Suprapubic skin (tissue), 4 donors: ENCODE results near the gene PARP4. TPM values are rescaled to one million over a fixed set of nuclear protein-coding genes. Genes with fewer than 3 reads are reported as not detected.

ENCODE experiments used
- DNase-seq, 2 donors: peaks; one replicate each; pipeline ENCODE4 v3.0.0-alpha.2; 2019; ENCODE audit warnings: low spot score in 2 of 2
- H3K27ac ChIP-seq: fragments of 200-600 bp; sonication (generic); one replicate; pipeline ENCODE4 v1.5.1; 2019
- H3K27me3 ChIP-seq: fragments of 200-600 bp; sonication (generic); one replicate; pipeline ENCODE4 v1.5.1; 2019
- H3K36me3 ChIP-seq: fragments of 200-600 bp; sonication (generic); one replicate; pipeline ENCODE4 v1.5.1; 2019
- H3K4me1 ChIP-seq: fragments of 200-600 bp; sonication (generic); one replicate; pipeline ENCODE4 v1.5.1; 2019
- H3K4me3 ChIP-seq: fragments of 200-600 bp; sonication (generic); one replicate; pipeline ENCODE4 v1.5.1; 2019; ENCODE audit warnings: mild to moderate bottlenecking
- H3K9me3 ChIP-seq: fragments of 200-600 bp; sonication (generic); one replicate; pipeline ENCODE4 v1.5.1; 2019
- CTCF ChIP-seq, 2 donors: fragments of 200-600 bp in 1 of 2; fragments of 450-650 bp in 1 of 2; sonication (generic) in 1 of 2; IDR thresholded peaks; one replicate each; pipeline ENCODE4 v1.5.1; 2016 to 2019; ENCODE audit warnings: antibody characterized with exemption in 2 of 2, mild to moderate bottlenecking in 1 of 2, moderate library complexity in 1 of 2
- EP300 ChIP-seq: sonication (generic); formaldehyde crosslinking; IDR thresholded peaks from one replicate; pipeline ENCODE4 v1.6.1; 2017; ENCODE audit warnings: antibody characterized with exemption
- POLR2A ChIP-seq, 2 donors: fragments of 450-650 bp; IDR thresholded peaks; one replicate each; pipeline ENCODE4 v1.6.1; 2017; ENCODE audit warnings: antibody characterized with exemption in 2 of 2, mild to moderate bottlenecking in 2 of 2, moderate library complexity in 2 of 2
- POLR2AphosphoS5 ChIP-seq, 3 donors: sonication (generic); formaldehyde crosslinking; IDR thresholded peaks; one replicate each; pipeline ENCODE4 v1.6.1; 2017; ENCODE audit warnings: antibody characterized with exemption in 3 of 3
- WGBS: methylation state at CpG from one replicate; pipeline ENCODE4 v1.1.5; 2018; 5-methylcytosine and 5-hydroxymethylcytosine counted together
- total RNA-seq, 4 donors: library from RNA; depleted of rRNA; stranded (reverse); fragments of >200 nt; gene quantifications; one replicate each; pipeline ENCODE4 v1.1.0, GENCODE V29; 2016

Gene PARP4
- total RNA-seq, 4 donors from 2014 or later, result 22.3 to 45.0 (median 24.2) TPM

DNA sequence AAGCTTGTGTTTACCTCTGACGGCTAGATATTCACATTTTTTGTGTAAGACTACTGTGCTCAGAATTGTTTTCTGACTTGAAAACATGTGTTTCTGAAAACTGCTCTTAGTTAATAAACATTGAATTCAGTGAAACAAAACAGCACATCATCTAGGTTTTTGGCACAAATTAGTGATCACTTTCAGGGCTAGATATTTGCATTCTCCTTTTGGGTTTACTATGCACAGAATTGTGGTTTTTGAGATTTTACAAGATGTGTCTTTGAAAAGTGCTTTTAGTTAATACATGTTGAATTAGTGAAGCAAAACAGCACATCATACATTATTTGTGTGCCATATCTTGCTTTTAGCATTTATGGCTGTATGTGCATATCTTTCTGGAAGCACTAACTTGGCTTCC, 8.2 kb upstream of the PARP4 start:
- Histone ChIP-seq H3K4me1 (no peaks in the 10 kb centered on the region), H3K36me3 (no peaks in the 10 kb centered on the region), H3K27ac (no peak overlapping the region), H3K4me3 (no peak overlapping the region), H3K9me3 (no peaks in the 10 kb centered on the region), H3K27me3 (no peaks in the 10 kb centered on the region)
- no peak for DNase-seq
- 94% methylated on average over 1 of the region's 1 CpG for WGBS
- no peak for TF ChIP-seq CTCF (IDR thresholded peaks at IDR 0.05)

DNA sequence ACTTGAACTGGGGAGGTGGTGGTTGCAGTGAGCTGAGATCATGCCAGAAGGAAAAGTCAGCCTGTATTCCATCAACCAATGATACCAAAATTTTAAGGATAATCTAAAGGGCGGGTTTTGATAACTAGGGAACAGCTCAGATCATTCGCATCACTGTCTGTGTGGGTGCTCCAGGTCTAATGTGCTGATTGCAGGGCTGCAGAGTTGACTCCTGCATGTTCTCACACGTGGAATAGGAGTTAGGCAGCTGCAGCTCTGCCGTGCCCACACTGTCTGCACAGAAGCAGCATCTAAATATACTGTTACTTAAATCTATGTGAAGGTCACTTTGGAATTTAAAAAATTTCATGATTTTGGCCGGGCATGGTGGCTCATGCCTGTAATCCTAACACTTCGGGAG, 4.3 kb upstream of the PARP4 start:
- H3K4me3 ChIP-seq, result no peak overlapping the region
- 76% methylated on average over 6 of the region's 6 CpGs for WGBS
- H3K4me1 ChIP-seq, result peaks cover 5% of the 10 kb centered on the region
- no peak overlapping the region for H3K27ac ChIP-seq
- H3K27me3 ChIP-seq, result no peaks in the 10 kb centered on the region
- no peaks in the 10 kb centered on the region for H3K9me3 ChIP-seq
- no peak for TF ChIP-seq EP300
- TF ChIP-seq CTCF (IDR thresholded peaks at IDR 0.05), result no peak
- no peak for TF ChIP-seq POLR2AphosphoS5 (IDR thresholded peaks at IDR 0.05)
- no peak for TF ChIP-seq POLR2A (IDR thresholded peaks at IDR 0.05)
- no peak for DNase-seq
- H3K36me3 ChIP-seq, result no peaks in the 10 kb centered on the region

- Histone ChIP-seq H3K36me3 (no peaks in the 10 kb centered on the region), H3K27me3 (no peaks in the 10 kb centered on the region), H3K27ac (peak overlapping the region; percentile 94), H3K9me3 (no peaks in the 10 kb centered on the region), H3K4me1 (peaks cover 18% of the 10 kb centered on the region), H3K4me3 (peak overlapping the region; percentile 78)
- 2% methylated on average over 10 of the region's 10 CpGs for WGBS
- DNase-seq, result no peak
- TF ChIP-seq EP300 (no peak), POLR2A (IDR thresholded peaks at IDR 0.05) (no peak), CTCF (IDR thresholded peaks at IDR 0.05) (no peak), POLR2AphosphoS5 (IDR thresholded peaks at IDR 0.05) (no peak)
These were observed 283 bp upstream of the PARP4 start for GRCh38 chr13:24512908-24513213.

DNA sequence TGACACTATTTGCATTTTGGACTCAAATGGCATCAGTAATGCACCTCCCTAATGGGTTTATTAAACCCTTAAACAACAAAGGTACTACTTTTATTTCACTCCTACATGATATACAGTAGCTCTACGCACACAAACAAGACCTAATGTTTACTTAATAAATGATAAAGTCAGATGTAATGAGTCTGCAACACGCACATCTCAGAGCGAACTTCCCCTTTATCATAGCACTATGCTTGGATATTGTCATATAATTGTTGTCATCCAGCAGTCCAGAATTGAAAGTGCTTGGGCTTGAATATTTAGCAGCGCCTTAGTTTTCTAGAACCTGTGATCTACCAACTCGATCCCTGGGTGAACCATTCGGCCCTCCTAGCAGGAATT, 772 bp downstream of the PARP4 start:
- H3K36me3 ChIP-seq, result peaks cover 3% of the 10 kb centered on the region
- peak overlapping the region; percentile 78 for H3K4me3 ChIP-seq
- TF ChIP-seq CTCF (IDR thresholded peaks at IDR 0.05), result no peak
- no peak for TF ChIP-seq POLR2AphosphoS5 (IDR thresholded peaks at IDR 0.05)
- no peak for TF ChIP-seq EP300
- no peak for TF ChIP-seq POLR2A (IDR thresholded peaks at IDR 0.05)
- H3K4me1 ChIP-seq, result peaks cover 18% of the 10 kb centered on the region
- H3K9me3 ChIP-seq, result no peaks in the 10 kb centered on the region
- 1% methylated on average over 6 of the region's 6 CpGs for WGBS
- no peak for DNase-seq
- H3K27me3 ChIP-seq, result no peaks in the 10 kb centered on the region
- H3K27ac ChIP-seq, result peak overlapping the region; percentile 94

- 46% methylated on average over 22 of the region's 22 CpGs for WGBS
- H3K9me3 ChIP-seq, result no peaks in the 10 kb centered on the region
- TF ChIP-seq EP300, result no peak
- no peak for TF ChIP-seq CTCF (IDR thresholded peaks at IDR 0.05)
- TF ChIP-seq POLR2A (IDR thresholded peaks at IDR 0.05), result peak in 1 of 2 donors; percentile 13
- TF ChIP-seq POLR2AphosphoS5 (IDR thresholded peaks at IDR 0.05), result no peak
- H3K4me3 ChIP-seq, result peak overlapping the region; percentile 78
- peaks cover 18% of the 10 kb centered on the region for H3K4me1 ChIP-seq
- DNase-seq, result no peak
- no peaks in the 10 kb centered on the region for H3K27me3 ChIP-seq
- H3K36me3 ChIP-seq, result peaks cover 5% of the 10 kb centered on the region
- H3K27ac ChIP-seq, result peak overlapping the region; percentile 94
These were observed 1.4 kb downstream of the PARP4 start for GRCh38 chr13:24511019-24511815.
